HG02852 (cell line): Measurements from ENCODE around the gene TFR2.

ENCODE experiments used
- ATAC-seq: cut with Tn5 transposase; IDR thresholded peaks from one replicate; pipeline ENCODE4 v1.9.1; 2021; ENCODE audit warnings: mild to moderate bottlenecking, moderate library complexity; ENCODE audit not compliant: unreplicated experiment

Gene TFR2

DNA sequence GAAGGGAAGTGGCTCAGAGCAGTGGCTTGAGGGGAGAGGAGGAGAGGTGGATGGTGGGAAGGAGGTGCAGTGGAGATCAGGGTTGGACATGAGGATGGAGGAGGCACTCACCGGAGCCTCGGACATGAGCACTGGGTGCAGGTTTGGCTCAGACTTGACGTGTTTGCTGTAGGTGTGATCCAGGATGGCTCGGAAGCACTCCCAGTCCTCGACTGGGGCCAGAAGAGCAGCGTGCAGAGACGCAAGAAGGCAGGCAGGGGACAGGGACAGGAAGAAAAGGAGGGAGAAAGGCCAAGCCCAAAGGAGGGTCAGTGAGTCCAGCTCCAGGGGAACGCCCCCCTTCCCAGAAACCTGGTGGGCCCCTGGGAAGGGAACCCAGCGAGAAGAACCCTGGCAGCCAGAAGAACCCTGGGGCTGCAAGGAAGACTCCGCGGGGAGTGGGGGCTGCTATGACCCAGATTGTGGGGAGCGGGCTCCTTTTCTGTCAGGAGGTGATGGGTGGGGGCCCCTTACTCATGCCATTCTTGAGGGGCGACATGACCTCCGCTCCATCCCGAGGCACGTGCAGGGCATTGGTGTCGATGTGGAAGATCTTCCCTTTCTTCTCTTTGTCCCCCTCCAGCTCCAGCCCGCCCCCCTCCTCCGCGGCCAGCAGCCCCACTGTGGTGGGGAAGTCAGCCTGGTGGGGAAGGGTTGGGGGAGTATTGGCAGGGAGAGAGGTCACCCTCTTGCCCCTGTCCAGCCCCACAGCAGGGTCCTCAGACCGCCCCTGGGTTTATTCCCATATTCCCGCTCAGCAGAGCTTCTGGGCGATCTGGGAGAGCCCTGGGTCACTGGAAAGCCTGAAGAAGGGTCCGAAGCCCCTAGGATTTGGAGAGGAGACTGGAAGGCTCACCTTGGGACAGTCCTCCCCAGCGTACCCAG, 13.8 kb upstream of the TFR2 start:
- ATAC-seq: no peak

DNA sequence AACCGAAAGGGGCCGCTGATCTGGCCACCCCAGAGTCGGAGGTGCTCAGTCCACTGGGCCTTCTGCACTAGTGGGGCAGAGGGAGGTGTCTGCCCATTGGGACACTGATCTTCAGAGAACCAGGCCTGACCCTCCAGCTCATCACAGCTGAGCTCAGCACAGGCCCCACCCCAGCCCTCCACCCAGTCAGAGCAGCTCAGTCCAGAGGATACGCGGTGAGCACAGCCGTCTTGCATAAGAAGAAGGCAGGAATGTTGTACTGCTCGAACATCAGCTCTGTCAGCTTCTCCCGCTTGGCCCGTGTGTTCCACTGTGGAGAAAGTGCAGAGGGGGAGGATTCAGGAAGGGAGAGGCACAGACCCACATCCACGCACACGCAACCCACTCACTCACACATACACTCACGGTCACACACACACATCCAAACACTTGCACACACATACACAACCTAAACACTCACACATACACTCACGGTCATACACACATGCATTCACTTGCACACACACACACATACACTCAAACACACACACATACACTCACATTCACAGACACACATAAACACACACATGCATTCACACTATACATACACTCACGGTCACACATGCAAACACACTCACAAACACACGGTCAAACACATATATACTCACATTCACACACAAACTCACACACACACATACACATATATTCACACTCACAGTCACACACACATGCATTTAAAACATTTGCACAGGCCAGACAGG, 8.6 kb upstream of the TFR2 start:
- no peak for ATAC-seq

GRCh38 chr7:100642534-100642907, 1.2 kb upstream of the TFR2 start:
- no peak for ATAC-seq

GRCh38 chr7:100641860-100642533, 645 bp upstream of the TFR2 start:
- no peak for ATAC-seq

- ATAC-seq: no peak
Observed at GRCh38 chr7:100640517-100641440, 573 bp downstream of the TFR2 start.

GRCh38 chr7:100639995-100640516, 1.3 kb downstream of the TFR2 start:
- no peak for ATAC-seq

DNA sequence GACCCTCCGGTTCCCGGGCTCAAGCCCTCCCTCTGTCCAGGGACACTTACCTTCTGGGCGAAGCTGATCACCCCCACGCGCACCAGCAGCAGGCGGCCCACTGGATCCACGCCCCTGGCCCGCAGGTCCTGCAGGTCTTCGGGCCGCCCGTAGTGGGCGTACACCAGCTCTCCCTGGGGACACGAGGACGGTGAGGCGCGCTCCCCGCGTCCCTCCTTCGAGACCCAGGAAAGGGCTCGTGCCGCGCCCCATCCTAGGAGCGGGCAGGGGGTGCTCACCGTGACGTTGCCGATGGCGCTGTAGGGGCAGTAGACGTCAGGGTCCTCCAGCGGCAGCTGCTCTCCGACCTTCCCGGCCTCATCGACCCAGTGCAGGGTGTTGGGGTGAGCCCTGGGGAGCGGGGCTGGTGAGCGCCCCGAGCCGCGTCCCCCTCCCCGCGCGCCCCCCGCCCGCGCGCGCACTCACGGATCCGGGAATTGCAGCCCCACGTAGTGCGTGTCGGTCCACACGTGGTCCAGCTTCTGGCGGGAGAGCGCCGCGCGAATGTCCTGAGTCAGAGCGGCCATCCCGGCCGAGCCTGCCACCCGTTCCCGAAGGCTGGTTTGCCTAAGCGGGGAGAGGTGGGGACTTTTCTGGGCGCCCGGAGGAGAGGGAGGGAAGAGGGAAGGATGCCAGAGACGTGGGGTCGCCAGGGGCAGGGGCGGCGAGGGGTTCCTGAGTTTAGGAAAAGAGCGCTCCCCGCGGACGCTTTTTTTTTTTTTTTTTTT, 8.2 kb downstream of the TFR2 start:
- ATAC-seq: peak; percentile 58

GRCh38 chr7:100630066-100630465, 11.3 kb downstream of the TFR2 start:
- no peak for ATAC-seq

DNA sequence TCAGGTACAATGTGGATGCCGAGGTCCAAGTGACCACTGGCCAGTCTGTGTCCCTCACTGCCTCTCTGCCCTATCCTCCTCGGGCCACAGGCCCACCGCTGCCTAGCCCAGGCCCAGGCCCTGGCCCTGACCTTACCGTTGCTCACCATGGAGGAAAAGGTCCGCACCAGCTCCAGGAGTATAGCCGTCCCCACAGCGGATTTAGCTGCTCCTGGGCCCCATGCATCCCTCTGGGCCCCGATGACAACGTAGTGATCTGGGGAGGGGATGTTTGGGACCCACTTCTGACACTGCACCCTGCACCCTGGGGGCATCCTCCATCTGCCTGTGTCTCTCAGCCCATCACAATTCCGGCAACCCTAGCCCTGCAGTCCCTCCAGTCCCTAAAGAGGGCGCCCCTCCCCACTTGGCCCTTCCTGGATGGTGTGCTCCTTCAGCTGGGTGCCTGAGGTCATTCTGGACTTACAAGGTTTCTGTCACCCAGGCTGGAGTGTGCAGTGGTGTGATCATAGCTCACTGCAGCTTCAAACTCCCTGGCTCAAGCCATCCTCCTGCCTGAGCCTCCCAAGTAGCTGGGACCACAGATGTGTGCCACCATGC, 12.1 kb downstream of the TFR2 start:
- ATAC-seq: no peak

- no peak for ATAC-seq
Observed at GRCh38 chr7:100627238-100627549, 14.2 kb downstream of the TFR2 start.

- ATAC-seq: peak; percentile 88
Observed at GRCh38 chr7:100626530-100627237, 14.7 kb downstream of the TFR2 start.

- no peak for ATAC-seq
Observed at GRCh38 chr7:100626055-100626454, 15.3 kb downstream of the TFR2 start.

DNA sequence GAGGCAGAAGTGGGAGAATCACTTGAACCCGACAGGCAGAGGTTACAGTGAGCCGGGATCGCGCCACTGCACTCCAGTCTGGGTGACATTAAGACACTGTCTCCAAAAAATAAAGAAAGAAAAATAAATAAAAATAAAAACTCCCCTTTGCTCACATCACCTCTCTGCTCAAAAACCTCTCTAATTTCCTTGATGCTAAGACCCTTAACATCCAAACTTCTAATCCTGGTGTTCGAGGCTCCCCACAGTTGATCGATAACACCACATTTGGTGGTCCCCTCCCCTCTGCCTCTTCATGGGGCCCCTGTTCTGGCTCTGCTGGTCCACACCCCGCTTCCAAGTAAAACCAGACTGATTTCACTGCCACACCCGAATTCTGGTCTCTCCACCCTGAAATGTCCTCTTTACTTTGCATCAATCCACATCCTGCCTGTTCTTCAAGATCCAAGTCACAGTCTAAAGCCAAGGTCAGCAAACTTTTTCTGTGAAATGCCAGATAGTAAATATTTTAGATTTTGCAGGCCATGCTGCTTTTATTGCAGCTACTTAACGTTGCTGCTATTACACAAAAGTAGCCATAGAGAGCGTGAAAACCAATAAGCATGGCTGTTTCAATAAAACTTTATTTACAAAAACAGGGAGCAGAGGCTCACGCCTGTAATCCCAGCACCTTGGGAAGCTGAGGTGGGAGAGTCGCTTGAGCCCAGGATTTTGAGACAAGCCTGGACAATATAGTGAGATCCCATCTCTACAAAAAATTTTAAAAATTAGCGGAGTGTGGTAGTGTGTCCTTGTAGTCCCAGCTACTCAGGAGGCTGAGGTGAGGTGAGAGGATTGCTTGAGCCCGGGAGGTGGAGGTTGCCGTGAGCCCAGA, 17.2 kb downstream of the TFR2 start:
- no peak for ATAC-seq

GRCh38 chr7:100621554-100621953, 19.8 kb downstream of the TFR2 start:
- ATAC-seq: no peak

DNA sequence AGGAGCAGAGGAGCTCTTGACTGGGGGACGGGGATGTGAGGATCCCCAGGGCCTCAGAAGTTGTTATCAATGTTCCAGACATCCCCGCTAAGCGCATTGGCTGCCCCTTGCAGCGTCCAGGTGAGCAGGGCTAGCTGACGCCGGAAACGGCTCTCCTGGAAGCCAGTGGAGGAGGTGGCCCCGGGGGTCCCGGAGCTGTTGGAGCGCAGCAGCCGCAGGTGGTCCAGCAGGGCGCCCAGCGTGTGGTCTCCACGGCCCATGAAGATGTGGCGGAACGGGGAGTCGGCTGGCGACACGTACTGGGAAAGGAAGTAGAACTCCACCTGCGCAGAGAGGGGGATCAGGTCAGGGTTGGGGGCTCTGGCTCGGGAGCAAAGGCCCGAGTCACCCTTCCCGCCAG, 20.5 kb downstream of the TFR2 start:
- ATAC-seq: no peak

DNA sequence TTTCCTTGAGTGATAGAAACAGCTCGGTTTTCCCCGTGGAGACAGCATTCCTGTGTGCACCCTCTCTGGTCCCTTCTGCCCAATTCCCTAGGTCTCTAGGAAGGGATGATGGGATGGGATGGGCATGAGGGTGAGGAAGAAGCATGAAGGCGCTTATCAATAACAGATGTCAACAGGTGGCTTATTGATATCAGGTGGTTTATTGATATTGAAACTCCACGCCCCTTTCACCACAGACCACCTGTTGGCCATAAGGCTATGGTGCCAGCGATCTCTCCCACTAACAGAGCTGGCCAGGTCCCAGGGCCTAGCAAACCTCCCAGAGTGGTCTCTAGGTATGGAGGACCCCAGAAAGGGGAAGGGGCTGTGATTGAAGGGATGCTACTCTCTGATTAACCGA, 21.1 kb downstream of the TFR2 start:
- no peak for ATAC-seq

DNA sequence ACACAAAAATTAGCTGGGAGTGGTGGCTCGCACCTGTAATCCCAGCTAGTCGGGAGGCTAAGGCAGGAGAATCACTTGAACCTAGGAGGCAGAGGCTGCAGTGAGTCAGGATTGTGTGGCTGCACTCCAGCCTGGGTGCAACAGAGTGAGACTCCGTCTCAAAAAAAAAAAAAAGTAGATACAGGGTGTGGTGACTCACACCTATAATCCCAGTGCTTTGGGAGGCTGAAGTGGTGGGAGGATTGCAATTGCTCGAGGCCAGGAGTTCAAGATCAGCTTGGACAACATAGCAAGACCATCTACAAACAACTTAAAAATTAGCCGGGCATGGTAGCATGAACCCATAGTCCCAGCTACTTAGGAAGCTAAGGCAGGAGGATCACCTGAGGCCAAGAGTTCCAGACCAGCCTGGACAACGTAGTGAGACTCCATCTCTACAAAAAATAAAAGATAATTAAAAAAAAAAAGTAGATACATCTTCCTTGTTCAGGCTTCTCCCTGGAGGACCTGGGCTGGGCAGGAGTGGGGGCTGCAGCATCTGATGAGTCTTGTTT, 27.0 kb downstream of the TFR2 start:
- ATAC-seq: no peak
